Hematopoietic multipotent progenitor cell treated with erythropoietin and hydrocortisone succinate and interleukin-3 and kit ligand, for 6 days (in vitro differentiated cells): ENCODE data around the gene SCYGR7.
A peak's percentile ranks its signal among the peaks of the same experiment; 100 is the strongest.

Experiments
- DNase-seq: peaks from one replicate; pipeline ENCODE4 v3.0.0-alpha.2; 2015

Gene SCYGR7

DNA sequence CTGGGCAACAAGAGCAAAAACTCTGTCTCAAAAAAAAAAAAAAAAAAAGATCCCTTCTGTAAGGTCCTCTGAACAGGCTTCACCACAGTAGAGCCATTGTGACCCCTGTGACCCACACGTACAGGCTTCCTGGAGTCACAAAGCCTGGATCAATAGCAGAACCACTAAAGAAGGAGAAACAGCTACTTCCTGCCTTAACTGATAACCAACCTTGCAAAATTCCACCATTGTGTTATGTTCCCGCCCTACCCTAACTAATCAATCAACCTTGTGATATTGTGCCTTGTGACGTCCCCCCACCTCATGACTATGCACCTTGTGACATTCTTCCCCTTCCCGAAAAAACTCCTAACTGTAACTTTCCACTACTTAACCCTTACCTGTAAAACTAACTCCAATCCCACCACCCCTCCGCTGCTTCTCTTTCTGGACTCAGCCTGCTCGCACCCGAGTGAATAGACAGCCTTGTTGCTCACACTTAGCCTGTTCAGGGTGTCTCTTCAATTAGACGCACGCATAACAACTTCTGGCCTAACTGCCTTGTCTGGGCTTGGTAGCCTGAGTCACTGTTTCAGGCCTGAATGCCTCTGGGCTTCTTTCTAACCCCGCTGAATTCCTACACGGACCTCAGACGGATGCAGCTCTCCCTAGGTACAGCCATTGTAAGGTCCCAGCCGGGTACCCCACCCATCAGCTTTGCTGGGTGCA, 31.4 kb downstream of the SCYGR7 start:
- no peak for DNase-seq

DNA sequence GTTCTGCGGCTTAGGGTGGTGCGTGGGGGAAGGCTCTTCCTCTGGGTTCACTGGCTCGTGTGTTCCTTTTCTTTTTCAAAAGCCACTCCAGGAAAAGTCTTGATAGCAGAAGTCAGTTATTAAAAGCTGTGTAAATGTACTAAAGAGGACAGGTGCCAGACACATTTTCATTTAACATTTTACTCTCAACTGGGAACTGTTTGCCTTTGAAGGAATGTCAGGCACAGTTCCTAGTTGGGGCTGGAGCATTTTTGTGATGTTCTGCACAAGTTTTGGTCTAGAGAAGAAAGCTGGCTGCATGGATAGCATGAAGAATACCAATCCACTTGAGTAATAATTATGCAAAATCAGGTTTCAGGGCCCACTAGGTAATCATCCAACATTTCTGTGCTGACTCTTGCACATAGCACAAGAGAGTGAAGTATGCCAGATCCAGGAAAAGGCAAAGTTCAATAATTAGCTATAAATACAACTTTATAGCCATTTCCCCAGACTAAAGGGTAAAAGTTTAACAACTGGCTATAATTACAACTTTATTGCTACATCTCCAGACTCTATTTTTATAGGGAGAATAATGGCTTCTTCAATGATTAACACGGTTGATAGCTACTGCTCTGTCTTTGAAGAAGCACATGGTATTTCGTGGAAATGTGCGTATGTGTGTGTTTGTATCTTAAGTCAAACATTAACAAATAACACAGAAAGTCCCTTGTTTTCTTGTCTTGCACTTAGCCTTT, 33.8 kb downstream of the SCYGR7 start:
- DNase-seq: no peak

DNA sequence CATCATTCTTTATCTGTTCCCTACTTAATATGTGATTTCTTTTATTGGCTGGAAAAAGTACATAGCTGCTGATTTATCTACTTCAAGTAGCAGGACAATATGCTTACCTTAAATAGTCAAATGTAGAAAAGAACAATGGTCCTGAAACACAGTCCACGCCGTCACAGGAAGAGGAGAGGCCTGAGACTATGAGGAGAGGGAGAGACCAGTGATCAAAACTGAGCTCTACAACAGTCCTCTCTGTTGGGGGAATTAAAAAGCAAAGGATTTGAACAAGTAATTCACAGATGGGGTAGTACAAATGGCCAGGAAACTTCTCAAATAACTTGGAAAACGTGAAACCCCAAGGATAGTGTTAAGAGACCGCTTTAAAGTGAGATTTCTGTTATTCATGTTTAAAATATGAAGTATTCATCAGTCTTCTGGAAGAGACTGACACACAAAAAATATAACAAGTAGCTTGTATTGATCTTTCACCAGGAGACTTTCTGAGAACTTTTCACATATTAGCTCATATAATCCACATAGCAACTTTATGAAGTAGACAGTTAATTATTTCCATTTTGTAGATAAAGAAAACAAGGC, 37.7 kb downstream of the SCYGR7 start:
- no peak for DNase-seq

DNA sequence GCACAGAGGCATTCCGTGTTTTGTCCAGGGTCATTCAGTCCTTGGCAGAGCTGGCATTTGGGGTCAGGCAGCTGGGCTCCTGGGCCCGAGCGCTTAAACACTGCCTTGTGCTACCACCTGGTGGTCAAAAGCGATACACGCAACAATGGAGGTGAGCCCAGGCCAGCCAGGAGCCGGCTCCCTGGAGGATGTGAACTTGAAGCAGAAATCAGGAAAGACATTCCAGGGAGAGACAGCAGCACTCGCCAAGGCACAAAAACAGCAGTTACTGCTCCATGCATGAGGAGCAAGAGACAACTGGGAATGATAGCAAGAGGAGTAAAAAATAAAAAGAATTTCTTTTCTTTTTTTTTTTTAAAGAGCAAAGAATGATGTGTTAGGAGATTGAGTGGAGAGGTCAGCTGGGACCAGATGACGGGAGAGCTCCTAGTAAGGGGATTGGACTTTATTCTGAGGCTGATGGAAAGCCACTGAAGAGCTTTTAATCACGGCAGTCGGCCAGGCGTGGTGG, 38.3 kb downstream of the SCYGR7 start:
- DNase-seq: peak; percentile 83

DNA sequence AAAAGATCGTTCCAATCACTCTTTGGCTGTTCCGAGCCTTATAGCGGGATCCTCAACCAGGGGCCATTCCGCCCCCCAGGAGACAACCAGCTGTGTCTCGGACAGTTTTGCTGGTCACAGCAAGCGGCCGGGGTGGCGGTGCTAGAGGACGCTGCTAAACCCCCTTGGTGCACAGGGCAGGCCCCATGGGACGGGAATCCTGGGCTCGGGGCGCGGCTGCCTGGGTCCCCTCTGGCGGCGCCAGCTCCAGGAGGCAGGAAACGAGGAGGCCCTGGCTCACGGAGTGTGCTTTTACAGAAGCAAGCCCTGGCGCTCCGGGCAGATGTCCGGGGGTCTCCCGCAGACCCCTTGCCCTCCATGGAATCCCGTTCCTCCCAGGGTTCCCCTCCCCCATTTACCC, 39.7 kb downstream of the SCYGR7 start:
- DNase-seq: no peak

DNA sequence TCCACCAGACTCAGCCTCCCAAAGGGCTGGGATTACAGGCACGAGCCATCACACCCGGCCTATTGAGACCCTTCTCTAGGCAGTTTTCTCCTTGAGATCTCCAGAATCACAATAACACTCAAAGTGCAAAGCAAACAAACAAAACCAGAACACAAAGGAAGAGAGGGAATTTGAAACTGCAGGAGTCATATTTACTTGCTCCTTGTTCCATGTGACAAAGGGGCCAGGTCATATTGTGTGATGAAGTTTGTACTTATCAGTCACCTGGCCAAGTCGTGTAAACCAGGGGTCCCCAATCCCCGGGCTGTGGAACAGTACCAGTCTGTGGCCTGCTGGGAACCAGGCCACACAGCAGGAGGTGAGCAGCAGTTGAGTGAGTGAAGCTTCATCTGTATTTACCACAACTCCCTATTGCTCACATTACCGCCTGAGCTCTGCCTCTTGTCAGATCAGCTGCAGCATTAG, 44.1 kb downstream of the SCYGR7 start:
- no peak for DNase-seq

DNA sequence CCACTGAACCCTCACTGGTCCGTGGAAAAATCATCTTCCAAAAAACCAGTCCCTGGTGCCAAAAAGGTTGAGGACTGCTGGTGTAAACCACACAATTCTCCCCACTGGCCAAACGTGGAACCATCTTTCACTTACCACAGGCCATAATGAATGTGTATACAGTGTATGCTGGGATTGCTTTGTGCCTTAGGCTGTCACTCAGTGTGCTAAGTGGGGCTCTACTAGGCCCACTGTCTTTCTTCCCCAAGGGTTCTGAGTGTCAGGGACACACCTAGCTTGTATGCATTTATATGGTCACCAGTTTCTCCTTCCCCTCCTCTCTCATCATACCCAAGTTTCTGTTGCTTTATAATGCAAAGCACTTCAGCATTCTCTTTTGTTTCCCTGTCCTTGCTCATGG, 44.8 kb downstream of the SCYGR7 start:
- DNase-seq: no peak

DNA sequence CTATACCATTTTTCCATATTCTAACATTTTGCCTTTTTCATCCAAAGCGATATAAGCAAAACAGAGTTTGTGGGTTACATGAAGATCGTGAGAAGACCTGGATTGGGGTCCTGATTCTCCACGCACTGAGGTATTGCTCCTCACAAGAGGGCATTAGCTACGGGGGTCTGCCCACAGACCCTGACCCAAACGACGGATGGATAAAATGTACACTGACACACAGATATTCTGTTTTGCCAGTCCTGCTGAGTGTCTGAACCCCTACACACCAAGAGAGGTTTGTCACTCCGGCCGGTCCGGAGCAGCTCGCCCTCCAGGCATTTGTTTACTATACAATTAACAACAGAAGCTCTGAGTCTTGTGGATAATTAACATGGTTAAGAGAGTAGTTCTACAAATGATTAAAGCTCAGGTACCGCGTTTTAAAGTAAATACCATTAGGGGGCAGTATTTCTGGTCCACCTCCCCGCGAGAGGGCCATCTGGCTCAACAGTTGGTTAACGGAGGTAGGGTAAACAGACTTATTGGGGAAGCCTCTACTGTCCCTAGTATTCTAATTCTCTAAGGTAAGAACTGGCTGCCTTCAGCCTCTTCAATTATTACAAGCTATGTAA, 46.0 kb downstream of the SCYGR7 start:
- DNase-seq: peak; percentile 23

DNA sequence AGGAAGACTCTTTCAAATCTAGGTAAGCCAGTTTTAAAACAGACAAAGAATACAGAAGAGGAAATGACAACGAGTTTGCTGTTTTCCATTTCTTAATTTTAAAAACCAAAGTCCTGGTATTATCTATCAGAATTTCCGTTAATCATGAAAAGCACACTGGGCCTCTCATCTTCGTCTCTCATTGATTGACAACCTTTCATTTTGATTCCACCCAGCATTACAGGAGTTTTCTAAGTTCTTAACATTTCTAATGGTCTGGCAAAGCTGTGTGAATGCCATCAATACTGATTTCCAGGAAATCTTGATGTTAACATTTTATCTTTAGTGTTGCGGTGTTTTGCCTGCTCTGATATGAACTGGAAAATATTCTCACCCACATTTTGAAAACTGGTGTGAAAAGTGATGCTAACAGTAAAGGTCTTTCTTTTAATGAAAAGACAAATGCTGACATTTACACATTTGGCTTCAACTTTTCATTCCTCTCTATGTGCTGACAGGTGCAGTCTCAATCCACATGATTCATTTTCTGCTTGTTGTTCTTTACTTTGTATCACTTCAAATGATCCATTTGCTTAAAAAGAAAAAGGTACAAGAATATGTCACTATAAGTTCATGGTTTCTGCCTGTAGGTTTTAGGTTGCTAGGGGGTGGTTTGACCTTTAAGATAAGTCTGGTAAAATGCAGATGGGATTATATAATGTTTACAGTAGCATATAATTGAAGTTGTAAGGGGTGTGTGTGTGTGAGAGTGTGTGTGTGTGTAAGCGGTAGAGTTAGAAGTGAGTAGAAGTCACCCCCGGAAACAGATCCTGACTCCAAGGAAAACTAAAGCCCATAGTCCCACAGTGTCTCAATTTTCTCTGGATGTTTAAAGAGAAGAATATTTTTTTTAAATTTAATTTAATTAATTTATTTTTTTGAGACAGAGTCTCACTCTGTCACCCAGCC, 47.0 kb downstream of the SCYGR7 start:
- DNase-seq: no peak
